Measurements from ENCODE around the gene CD47. TPM values are rescaled to one million over a fixed set of nuclear protein-coding genes. Genes with fewer than 3 reads are reported as not detected.

Gene CD47
- total and polyA plus RNA-seq, 2 experiments from 2014 or later = 81.7 to 101 TPM

- Histone ChIP-seq H4K20me1 (ENCODE audit: insufficient read depth, poor library complexity, severe bottlenecking) (no peaks in the 10 kb centered on the region), H3K9me3 (ENCODE audit: low read depth) (no peaks in the 10 kb centered on the region), H3K27ac (no peak overlapping the region), H3K9me2 (replicated peaks; ENCODE audit: insufficient read depth) (no peaks in the 10 kb centered on the region), H3K27me3 (no peaks in the 10 kb centered on the region), H3K4me2 (no peak overlapping the region), H3K4me3 (no peak overlapping the region), H3K36me3 (replicated peaks; ENCODE audit: insufficient read depth, low read depth) (no peaks in the 10 kb centered on the region), H2AFZ (no peak overlapping the region), H3K4me1 (ENCODE audit: insufficient read depth) (no peaks in the 10 kb centered on the region), H3K79me2 (no peaks in the 10 kb centered on the region)
- TF ChIP-seq CTCF (IDR thresholded peaks at IDR 0.05; ENCODE audit: poor library complexity) (no peak), EZH2 (IDR thresholded peaks at IDR 0.05; ENCODE audit: borderline replicate concordance) (no peak), EZH2phosphoT487 (IDR thresholded peaks at IDR 0.05; ENCODE audit: low read depth, severe bottlenecking, unreplicated experiment) (no peak)
- no peak for DNase-seq (ENCODE audit: low spot score)
- WGBS (ENCODE audit: low lambda C conversion rate, missing lambda C conversion rate) = 89% methylated on average over 2 of the region's 2 CpGs
Observed at GRCh38 chr3:108054935-108055334, 35.9 kb downstream of the CD47 start.

GRCh38 chr3:108053483-108053882 lies 37.3 kb downstream of the CD47 start:
- Histone ChIP-seq H2AFZ (no peak overlapping the region), H3K27me3 (no peaks in the 10 kb centered on the region), H4K20me1 (ENCODE audit: insufficient read depth, poor library complexity, severe bottlenecking) (no peaks in the 10 kb centered on the region), H3K9me2 (replicated peaks; ENCODE audit: insufficient read depth) (no peaks in the 10 kb centered on the region), H3K27ac (no peak overlapping the region), H3K4me3 (no peak overlapping the region), H3K4me1 (ENCODE audit: insufficient read depth) (no peaks in the 10 kb centered on the region), H3K36me3 (replicated peaks; ENCODE audit: insufficient read depth, low read depth) (no peaks in the 10 kb centered on the region), H3K79me2 (no peaks in the 10 kb centered on the region), H3K4me2 (no peak overlapping the region), H3K9me3 (ENCODE audit: low read depth) (no peaks in the 10 kb centered on the region)
- WGBS (ENCODE audit: low lambda C conversion rate, missing lambda C conversion rate) = 100% methylated on average over 2 of the region's 2 CpGs
- DNase-seq (ENCODE audit: low spot score) = no peak
- TF ChIP-seq EZH2 (IDR thresholded peaks at IDR 0.05; ENCODE audit: borderline replicate concordance) (no peak), EZH2phosphoT487 (IDR thresholded peaks at IDR 0.05; ENCODE audit: low read depth, severe bottlenecking, unreplicated experiment) (no peak), CTCF (IDR thresholded peaks at IDR 0.05; ENCODE audit: poor library complexity) (no peak)

GRCh38 chr3:108053067-108053466 lies 37.8 kb downstream of the CD47 start:
- Histone ChIP-seq H3K27me3 (no peaks in the 10 kb centered on the region), H3K9me2 (replicated peaks; ENCODE audit: insufficient read depth) (no peaks in the 10 kb centered on the region), H3K27ac (no peak overlapping the region), H3K4me1 (ENCODE audit: insufficient read depth) (no peaks in the 10 kb centered on the region), H3K4me3 (no peak overlapping the region), H4K20me1 (ENCODE audit: insufficient read depth, poor library complexity, severe bottlenecking) (no peaks in the 10 kb centered on the region), H3K4me2 (no peak overlapping the region), H3K79me2 (no peaks in the 10 kb centered on the region), H3K9me3 (ENCODE audit: low read depth) (no peaks in the 10 kb centered on the region), H2AFZ (no peak overlapping the region), H3K36me3 (replicated peaks; ENCODE audit: insufficient read depth, low read depth) (no peaks in the 10 kb centered on the region)
- no peak for DNase-seq (ENCODE audit: low spot score)
- TF ChIP-seq EZH2 (IDR thresholded peaks at IDR 0.05; ENCODE audit: borderline replicate concordance) (no peak), CTCF (IDR thresholded peaks at IDR 0.05; ENCODE audit: poor library complexity) (no peak), EZH2phosphoT487 (IDR thresholded peaks at IDR 0.05; ENCODE audit: low read depth, severe bottlenecking, unreplicated experiment) (no peak)
- 75% methylated on average over 3 of the region's 3 CpGs for WGBS (ENCODE audit: low lambda C conversion rate, missing lambda C conversion rate)

- Histone ChIP-seq H3K4me2 (no peak overlapping the region), H3K4me1 (ENCODE audit: insufficient read depth) (no peaks in the 10 kb centered on the region), H3K27ac (no peak overlapping the region), H3K9me2 (replicated peaks; ENCODE audit: insufficient read depth) (no peaks in the 10 kb centered on the region), H3K9me3 (ENCODE audit: low read depth) (no peaks in the 10 kb centered on the region), H3K36me3 (replicated peaks; ENCODE audit: insufficient read depth, low read depth) (no peaks in the 10 kb centered on the region), H2AFZ (no peak overlapping the region), H3K79me2 (no peaks in the 10 kb centered on the region), H3K4me3 (no peak overlapping the region), H3K27me3 (no peaks in the 10 kb centered on the region), H4K20me1 (ENCODE audit: insufficient read depth, poor library complexity, severe bottlenecking) (no peaks in the 10 kb centered on the region)
- WGBS (ENCODE audit: low lambda C conversion rate, missing lambda C conversion rate) = 49% methylated on average over 3 of the region's 3 CpGs
- TF ChIP-seq CTCF (IDR thresholded peaks at IDR 0.05; ENCODE audit: poor library complexity) (no peak), EZH2phosphoT487 (IDR thresholded peaks at IDR 0.05; ENCODE audit: low read depth, severe bottlenecking, unreplicated experiment) (no peak), EZH2 (IDR thresholded peaks at IDR 0.05; ENCODE audit: borderline replicate concordance) (no peak)
- no peak for DNase-seq (ENCODE audit: low spot score)
Observed at GRCh38 chr3:108051005-108051404, 39.8 kb downstream of the CD47 start.
